GM18867 (cell line): ENCODE data around the gene UGT1A10.

Source experiments
- ATAC-seq: cut with Tn5 transposase; IDR thresholded peaks from one replicate; pipeline ENCODE4 v1.9.1; 2021; ENCODE audit warnings: mild to moderate bottlenecking, moderate library complexity; ENCODE audit not compliant: unreplicated experiment

UGT1A10 gene

DNA sequence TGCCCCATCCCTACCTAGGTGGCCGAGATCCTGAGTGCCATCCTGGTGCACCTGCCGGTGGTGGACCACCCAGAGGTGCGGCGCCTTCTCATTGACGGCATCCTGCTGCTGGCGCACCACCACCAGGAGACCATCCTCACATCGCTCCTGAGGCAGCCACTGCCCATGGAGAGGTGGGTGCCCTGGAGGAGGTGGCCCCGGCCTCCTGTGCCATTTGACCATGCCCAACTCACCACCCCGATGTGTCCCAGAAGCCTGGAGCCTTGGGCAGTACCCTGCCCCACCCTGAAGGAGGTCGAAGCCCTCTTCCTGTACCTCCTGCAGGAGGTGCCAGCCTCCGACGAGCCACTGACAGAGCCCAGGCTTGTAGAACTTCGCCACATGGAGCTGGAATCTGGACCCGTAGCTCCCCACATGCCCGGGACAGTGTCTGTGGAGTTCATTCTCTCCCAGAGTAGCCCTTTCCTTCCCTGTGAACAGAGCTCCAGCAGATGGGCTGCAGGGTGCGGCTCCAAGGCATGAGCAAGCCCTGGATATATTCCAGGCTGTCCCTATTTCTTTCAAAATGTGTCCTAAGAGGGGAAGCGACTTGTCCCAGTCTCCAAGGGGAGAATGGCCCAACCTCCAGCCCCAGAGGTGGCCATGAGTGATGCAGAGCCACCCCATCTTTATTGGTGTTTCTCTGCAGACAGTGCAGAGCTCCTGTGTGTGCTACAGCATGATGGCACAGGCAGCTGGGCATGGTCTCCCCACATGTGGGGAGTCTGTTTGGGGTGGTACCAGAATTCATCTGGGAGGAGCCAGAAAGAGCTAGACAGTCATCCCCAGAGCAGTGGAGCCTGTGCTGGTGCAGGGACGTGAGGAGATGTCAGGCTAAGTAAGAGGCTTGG, 183.9 kb downstream of the UGT1A10 start:
- no peak for ATAC-seq

DNA sequence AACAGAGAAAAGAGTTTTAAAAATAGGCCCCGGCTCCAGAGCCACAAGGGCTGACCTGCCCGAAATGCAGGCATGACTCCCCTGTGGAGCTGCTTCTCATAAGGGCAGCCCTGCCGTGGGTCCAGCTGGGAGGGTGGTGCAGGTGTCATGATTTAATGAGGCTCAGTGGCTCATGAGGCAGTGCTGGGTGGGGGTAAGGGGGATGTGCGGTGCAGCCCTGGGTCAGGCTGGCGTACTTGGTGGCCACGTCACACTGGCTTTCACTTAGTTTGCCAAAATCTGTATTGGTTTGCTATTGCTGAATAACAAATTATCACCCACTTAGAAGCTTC, 184.5 kb downstream of the UGT1A10 start:
- ATAC-seq = no peak

DNA sequence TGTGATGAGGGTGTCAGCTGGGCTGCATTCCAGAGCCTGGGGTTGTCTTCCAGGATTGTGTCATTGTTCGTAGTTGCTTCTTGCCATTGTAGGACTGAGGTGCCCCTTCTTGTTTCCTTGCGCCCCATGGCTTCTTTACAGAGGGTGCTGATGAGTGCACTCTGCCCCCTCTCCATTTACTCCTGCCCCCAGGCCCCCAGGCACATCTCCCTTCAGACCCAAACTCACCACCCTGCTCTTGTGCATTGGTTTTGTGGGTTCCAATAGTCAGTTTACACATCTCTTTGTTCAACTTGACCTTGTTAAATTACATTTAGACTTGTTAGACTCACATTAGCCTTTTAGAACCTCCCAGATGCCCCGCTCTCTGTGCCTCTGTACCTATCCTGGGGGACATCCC, 184.9 kb downstream of the UGT1A10 start:
- no peak for ATAC-seq

DNA sequence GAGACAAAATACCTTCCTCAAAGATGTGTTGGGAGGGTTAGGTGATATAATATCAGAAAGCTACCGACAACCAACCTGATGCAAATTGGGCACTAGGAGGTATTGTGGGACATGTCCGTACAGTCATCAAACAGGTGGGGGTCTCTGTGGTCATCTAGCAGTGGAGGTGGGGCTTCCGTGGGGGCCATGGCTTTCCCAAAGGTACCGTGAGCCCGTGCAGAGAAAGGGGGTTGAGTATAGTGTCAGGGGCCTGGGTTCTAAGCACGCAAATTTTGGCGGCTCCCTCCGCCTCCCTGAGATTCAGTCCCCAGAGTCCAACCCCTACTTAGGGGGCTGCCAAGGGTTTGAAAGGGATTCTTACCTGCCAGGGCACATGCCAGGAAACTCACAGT, 185.5 kb downstream of the UGT1A10 start:
- no peak for ATAC-seq

DNA sequence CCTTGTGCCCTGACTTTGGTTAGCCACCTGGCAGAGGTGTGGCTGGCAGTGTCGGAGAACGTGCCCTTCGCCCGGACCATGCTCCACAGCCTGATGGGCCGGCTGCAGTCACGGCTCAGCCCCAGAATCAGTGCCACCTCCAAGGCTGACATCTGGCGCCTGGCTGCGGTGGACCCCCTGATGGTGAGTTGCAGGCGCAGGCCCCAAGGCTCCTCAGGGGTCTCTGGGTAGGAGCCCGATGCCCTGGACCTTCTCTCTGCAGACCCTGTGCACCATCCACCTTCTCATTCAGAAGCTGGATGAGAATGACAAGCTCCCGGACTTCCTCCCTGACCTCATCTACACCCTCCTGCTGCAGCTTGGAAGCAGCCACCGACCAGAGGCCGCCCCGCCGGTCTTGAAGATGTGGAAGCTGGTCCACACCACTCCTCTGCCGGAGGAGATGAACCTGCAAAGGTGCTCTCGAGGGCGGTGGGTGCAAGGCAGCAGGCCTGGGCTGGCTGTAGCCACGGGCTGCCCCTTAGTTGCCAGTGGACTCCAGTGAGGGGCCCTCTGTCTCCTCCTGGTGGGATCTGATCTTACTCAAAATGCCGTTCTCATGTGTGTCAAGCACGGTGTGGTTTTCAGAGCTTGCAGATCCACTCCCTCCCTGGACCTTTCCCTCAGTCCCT, 186.0 kb downstream of the UGT1A10 start:
- ATAC-seq = no peak
